HL-60 (cell line): Measurements from ENCODE around the gene NPEPPS.

Source experiments
- DNase-seq, 2 experiments: peaks; one replicate each; pipeline ENCODE4 v3.0.0-alpha.2; 2010 to 2020; ENCODE audit warnings: low read depth in 1 of 2, low spot score in 1 of 2
- H3K27ac ChIP-seq: fragments of 250-450 bp; sonication (Bioruptor Pico); replicated peaks from 2 replicates; pipeline ENCODE4 v1.5.1; 2020; ENCODE audit warnings: mild to moderate bottlenecking, moderate library complexity
- H3K27me3 ChIP-seq: fragments of 250-450 bp; sonication (Bioruptor Pico); 2 replicates; pipeline ENCODE4 v1.5.1; 2021; ENCODE audit warnings: mild to moderate bottlenecking, moderate library complexity; ENCODE audit not compliant: insufficient read depth, poor library complexity, severe bottlenecking
- H3K4me3 ChIP-seq: replicated peaks from 2 replicates; pipeline ENCODE4 v1.5.1; 2011; ENCODE audit warnings: mild to moderate bottlenecking, control low read depth, low read length; ENCODE audit not compliant: insufficient read depth
- CTCF ChIP-seq: IDR thresholded peaks from one replicate; pipeline ENCODE4 v1.5.1; 2011; ENCODE audit warnings: low read length, control low read depth, inconsistent platforms; ENCODE audit not compliant: insufficient read depth
- GABPA ChIP-seq: IDR thresholded peaks from 2 replicates; pipeline ENCODE4 v1.6.1; 2012; ENCODE audit warnings: low read depth
- POLR2AphosphoS5 ChIP-seq: IDR thresholded peaks from 2 replicates; pipeline ENCODE4 v1.6.1; 2012; ENCODE audit warnings: low read depth
- REST ChIP-seq: IDR thresholded peaks from 2 replicates; pipeline ENCODE4 v1.6.1; 2012; ENCODE audit warnings: low read depth; ENCODE audit not compliant: insufficient replicate concordance
- SPI1 ChIP-seq: IDR thresholded peaks from 2 replicates; pipeline ENCODE4 v1.6.1; 2012; ENCODE audit warnings: low read depth, mild to moderate bottlenecking, borderline replicate concordance

NPEPPS gene

DNA sequence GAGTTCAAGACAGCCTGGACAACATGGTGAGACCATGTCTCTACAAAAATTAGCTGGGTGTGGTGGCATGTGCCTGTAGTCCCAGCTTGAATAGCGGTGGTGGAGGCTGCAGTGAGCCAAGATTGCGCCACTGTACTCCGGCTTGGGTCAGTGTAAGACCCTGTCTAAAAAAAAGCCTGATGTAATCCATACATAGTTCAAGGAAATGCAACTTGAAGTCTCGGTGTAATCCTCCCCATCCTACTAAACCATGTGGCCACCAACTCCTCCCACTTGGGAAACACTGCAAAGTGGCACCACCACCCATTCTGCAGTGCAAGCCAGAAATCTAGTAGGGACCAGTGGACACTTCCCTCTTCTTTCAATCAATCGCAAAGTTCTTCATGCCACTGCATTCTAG, 113.4 kb downstream of the NPEPPS start:
- Histone ChIP-seq H3K27me3 (no peaks in the 10 kb centered on the region), H3K27ac (no peak overlapping the region), H3K4me3 (no peak overlapping the region)
- peak in 1 of 2 experiments; percentile 54 for DNase-seq
- no peak for TF ChIP-seq GABPA
- TF ChIP-seq POLR2AphosphoS5, result no peak
- TF ChIP-seq CTCF, result no peak
- no peak for TF ChIP-seq SPI1
- no peak for TF ChIP-seq REST

- H3K27me3 ChIP-seq, result no peaks in the 10 kb centered on the region
- H3K27ac ChIP-seq, result peak within 1 kb of the TSS; percentile 90
- TF ChIP-seq SPI1 (peak; percentile 62; the same call in 1 of the 2 replicates), CTCF (no peak), GABPA (no peak), POLR2AphosphoS5 (peak; percentile 83), REST (peak; percentile 64)
- H3K4me3 ChIP-seq, result peak within 1 kb of the TSS; percentile 77
- peak; percentile 100 for DNase-seq
Measured at GRCh38 chr17:47649153-47649971, 118.5 kb downstream of the NPEPPS start, which contains the start of gene KPNB1. Gene KPNB1, plus strand, starts transcription at chr17:47649919. Its CDS starts 326 bp downstream, at chr17:47650245.

DNA sequence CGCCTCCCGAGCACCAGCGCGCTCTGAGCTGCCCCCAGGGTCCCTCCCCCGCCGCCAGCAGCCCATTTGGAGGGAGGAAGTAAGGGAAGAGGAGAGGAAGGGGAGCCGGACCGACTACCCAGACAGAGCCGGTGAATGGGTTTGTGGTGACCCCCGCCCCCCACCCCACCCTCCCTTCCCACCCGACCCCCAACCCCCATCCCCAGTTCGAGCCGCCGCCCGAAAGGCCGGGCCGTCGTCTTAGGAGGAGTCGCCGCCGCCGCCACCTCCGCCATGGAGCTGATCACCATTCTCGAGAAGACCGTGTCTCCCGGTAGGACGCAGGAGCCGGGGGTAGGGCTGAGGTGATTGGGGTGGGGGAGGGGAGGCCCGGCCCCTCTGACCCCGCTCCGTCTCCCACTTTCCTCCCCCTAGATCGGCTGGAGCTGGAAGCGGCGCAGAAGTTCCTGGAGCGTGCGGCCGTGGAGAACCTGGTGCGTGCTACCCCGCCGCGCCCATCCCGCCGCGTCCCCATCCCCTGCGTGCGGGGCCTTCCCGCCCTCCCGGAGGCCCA, 119.1 kb downstream of the NPEPPS start:
- Histone ChIP-seq H3K27ac (peak overlapping the region; percentile 86), H3K4me3 (peak overlapping the region; percentile 68), H3K27me3 (no peaks in the 10 kb centered on the region)
- DNase-seq, result peak in 1 of 2 experiments; percentile 79
- no peak for TF ChIP-seq GABPA
- TF ChIP-seq POLR2AphosphoS5, result peak; percentile 76; the same call in 1 of the 2 replicates
